Measurements from ENCODE around the gene TSC22D1.

Gene TSC22D1

DNA sequence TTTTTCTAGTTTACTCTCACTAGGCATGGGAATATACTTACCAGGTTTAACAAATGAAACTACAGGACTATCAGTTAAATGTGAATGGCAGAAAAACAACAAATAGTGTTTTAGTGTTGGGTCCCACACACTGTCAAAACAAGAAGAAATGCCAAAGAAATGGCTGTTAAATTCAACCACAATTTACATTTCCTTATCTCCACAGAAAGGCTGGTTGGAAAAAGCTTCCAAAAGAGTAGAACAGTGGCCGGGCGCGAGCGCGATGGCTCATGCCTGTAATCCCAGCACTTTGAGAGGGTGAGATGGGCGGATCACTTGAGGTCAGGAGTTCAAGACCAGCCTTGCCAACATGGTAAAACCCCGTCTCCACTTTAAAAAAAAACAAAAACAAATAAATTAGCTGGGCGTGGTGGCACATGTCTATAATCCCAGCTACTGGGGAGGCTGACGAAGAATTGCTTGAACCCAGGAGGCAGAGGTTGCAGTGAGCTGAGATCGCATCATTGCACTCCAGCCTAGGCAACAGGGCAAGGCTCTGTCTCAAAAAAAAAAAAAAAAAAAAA lies 136.0 kb downstream of the TSC22D1 start:
- Histone ChIP-seq H3K9me3 (ENCODE audit: severe bottlenecking) (no peaks in the 10 kb centered on the region), H3K4me3 (ENCODE audit: severe bottlenecking) (no peak overlapping the region), H3K4me1 (ENCODE audit: insufficient read depth, poor library complexity, severe bottlenecking) (peaks cover 7% of the 10 kb centered on the region), H3K36me3 (ENCODE audit: low read depth) (peaks cover 14% of the 10 kb centered on the region), H3K27ac (ENCODE audit: poor library complexity, severe bottlenecking) (no peak overlapping the region), H3K27me3 (ENCODE audit: insufficient read depth, poor library complexity, severe bottlenecking) (no peaks in the 10 kb centered on the region)
- TF ChIP-seq, protein P1, sequence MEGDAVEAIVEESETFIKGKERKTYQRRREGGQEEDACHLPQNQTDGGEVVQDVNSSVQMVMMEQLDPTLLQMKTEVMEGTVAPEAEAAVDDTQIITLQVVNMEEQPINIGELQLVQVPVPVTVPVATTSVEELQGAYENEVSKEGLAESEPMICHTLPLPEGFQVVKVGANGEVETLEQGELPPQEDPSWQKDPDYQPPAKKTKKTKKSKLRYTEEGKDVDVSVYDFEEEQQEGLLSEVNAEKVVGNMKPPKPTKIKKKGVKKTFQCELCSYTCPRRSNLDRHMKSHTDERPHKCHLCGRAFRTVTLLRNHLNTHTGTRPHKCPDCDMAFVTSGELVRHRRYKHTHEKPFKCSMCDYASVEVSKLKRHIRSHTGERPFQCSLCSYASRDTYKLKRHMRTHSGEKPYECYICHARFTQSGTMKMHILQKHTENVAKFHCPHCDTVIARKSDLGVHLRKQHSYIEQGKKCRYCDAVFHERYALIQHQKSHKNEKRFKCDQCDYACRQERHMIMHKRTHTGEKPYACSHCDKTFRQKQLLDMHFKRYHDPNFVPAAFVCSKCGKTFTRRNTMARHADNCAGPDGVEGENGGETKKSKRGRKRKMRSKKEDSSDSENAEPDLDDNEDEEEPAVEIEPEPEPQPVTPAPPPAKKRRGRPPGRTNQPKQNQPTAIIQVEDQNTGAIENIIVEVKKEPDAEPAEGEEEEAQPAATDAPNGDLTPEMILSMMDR (IDR thresholded peaks at IDR 0.05; ENCODE audit: poor library complexity, severe bottlenecking), result no peak
- ATAC-seq (ENCODE audit: low read depth), result no peak
- DNase-seq (ENCODE audit: low spot score), result no peak

GRCh38 chr13:44439452-44440024 lies 136.6 kb downstream of the TSC22D1 start:
- Histone ChIP-seq H3K27ac (ENCODE audit: poor library complexity, severe bottlenecking) (no peak overlapping the region), H3K4me3 (ENCODE audit: severe bottlenecking) (no peak overlapping the region), H3K9me3 (ENCODE audit: severe bottlenecking) (no peaks in the 10 kb centered on the region), H3K36me3 (ENCODE audit: low read depth) (peaks cover 20% of the 10 kb centered on the region), H3K4me1 (ENCODE audit: insufficient read depth, poor library complexity, severe bottlenecking) (peaks cover 7% of the 10 kb centered on the region), H3K27me3 (ENCODE audit: insufficient read depth, poor library complexity, severe bottlenecking) (no peaks in the 10 kb centered on the region)
- TF ChIP-seq, protein P1 (IDR thresholded peaks at IDR 0.05; ENCODE audit: poor library complexity, severe bottlenecking), result no peak
- ATAC-seq (ENCODE audit: low read depth), result no peak
- no peak for DNase-seq (ENCODE audit: low spot score)

DNA sequence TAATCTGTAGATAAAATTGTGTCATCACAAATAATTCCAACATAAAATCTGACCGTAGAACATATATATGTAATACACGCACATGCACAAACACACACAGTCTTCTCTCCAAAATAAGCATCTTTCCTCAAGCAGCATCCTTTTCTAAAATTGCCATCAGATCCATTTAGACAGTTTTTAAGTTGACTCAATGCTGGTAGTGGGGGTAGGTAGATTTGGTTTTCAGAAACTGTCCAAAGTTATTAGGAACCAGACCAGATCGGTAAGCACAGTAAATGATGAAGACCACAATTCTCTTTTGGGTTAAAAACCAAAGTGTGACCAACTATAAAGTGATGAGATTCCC lies 137.9 kb downstream of the TSC22D1 start:
- ATAC-seq (ENCODE audit: low read depth) (no peak), DNase-seq (ENCODE audit: low spot score) (no peak)
- no peaks in the 10 kb centered on the region for H3K9me3 ChIP-seq (ENCODE audit: severe bottlenecking)
- TF ChIP-seq, protein P1 (IDR thresholded peaks at IDR 0.05; ENCODE audit: poor library complexity, severe bottlenecking), result peak; percentile 36
- H3K4me3 ChIP-seq (ENCODE audit: severe bottlenecking), result no peak overlapping the region
- peaks cover 33% of the 10 kb centered on the region for H3K36me3 ChIP-seq (ENCODE audit: low read depth)
- peaks cover 16% of the 10 kb centered on the region for H3K4me1 ChIP-seq (ENCODE audit: insufficient read depth, poor library complexity, severe bottlenecking)
- H3K27me3 ChIP-seq (ENCODE audit: insufficient read depth, poor library complexity, severe bottlenecking), result no peaks in the 10 kb centered on the region
- no peak overlapping the region for H3K27ac ChIP-seq (ENCODE audit: poor library complexity, severe bottlenecking)

DNA sequence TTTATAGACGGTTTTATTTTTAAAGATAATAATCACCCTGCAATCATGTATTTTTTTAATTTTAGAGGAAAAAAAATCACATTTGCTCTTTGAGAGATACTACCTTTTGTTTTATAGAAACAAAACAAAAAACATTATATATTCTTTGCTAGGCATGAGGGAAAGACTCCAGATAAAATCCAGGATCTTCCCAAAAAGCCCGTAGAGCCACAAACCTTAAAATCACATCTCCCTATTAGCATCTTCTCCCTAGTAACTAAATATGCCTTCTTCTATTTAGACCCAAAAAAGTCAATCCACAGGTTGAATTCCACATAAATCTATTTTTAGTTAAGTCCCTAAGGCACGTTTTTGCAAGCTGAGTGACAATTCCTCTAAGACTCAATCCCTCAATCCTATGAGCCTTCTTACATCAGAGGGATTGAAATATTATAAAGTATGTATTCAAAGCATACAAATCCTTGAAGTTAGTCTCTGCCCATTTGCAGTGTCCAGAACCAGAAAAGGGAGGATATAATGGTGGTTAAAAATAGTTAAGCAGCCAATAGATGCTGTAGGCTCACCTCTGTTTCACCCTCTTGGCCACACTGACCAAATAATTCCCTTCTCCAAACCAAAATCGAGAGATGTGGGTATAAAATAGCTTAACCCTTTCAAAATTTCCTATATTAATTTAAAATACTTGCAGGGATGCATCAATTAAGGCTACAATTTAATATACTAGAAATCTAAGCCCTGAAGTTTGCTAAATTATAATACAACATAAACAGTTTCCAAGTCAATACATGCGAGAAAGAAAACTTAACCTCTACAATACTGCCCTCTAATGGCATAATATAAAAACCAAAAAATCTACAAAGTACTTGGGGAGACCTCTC lies 138.5 kb downstream of the TSC22D1 start:
- ATAC-seq (ENCODE audit: low read depth) (no peak), DNase-seq (ENCODE audit: low spot score) (no peak)
- peak overlapping the region; percentile 89 for H3K27ac ChIP-seq (ENCODE audit: poor library complexity, severe bottlenecking)
- peaks cover 22% of the 10 kb centered on the region for H3K4me1 ChIP-seq (ENCODE audit: insufficient read depth, poor library complexity, severe bottlenecking)
- peak overlapping the region; percentile 87 for H3K4me3 ChIP-seq (ENCODE audit: severe bottlenecking)
- peaks cover 39% of the 10 kb centered on the region for H3K36me3 ChIP-seq (ENCODE audit: low read depth)
- H3K9me3 ChIP-seq (ENCODE audit: severe bottlenecking), result no peaks in the 10 kb centered on the region
- TF ChIP-seq, protein P1 (IDR thresholded peaks at IDR 0.05; ENCODE audit: poor library complexity, severe bottlenecking), result peak; percentile 68
- no peaks in the 10 kb centered on the region for H3K27me3 ChIP-seq (ENCODE audit: insufficient read depth, poor library complexity, severe bottlenecking)
